Upper lobe of left lung (tissue), 4 donors: ENCODE data around the gene SYNJ1.

Experiments
- CTCF ChIP-seq, 6 experiments: fragments of 450-650 bp in 4 of 6; fragments of 200-600 bp in 2 of 6; sonication (generic) in 2 of 6; IDR thresholded peaks; one replicate each; pipeline ENCODE4 v1.5.1; 2016 to 2019; ENCODE audit warnings: antibody characterized with exemption in 6 of 6
- EP300 ChIP-seq, 4 donors: sonication (generic); formaldehyde crosslinking; IDR thresholded peaks; one replicate each; pipeline ENCODE4 v1.5.1; 2017; ENCODE audit warnings: antibody characterized with exemption in 4 of 4, control low read depth in 2 of 4
- POLR2A ChIP-seq, 4 donors: fragments of 450-650 bp; IDR thresholded peaks; one replicate each; pipeline ENCODE4 v1.5.1; 2016 to 2017; ENCODE audit warnings: antibody characterized with exemption in 4 of 4, mild to moderate bottlenecking in 2 of 4
- POLR2AphosphoS5 ChIP-seq, 2 donors: sonication (generic); formaldehyde crosslinking; IDR thresholded peaks; one replicate each; pipeline ENCODE4 v1.5.1; 2017; ENCODE audit warnings: antibody characterized with exemption in 2 of 2

GRCh38 chr21:32687643-32688345, 40.0 kb downstream of the SYNJ1 start:
- TF ChIP-seq CTCF (IDR thresholded peaks at IDR 0.05) (no peak), POLR2AphosphoS5 (IDR thresholded peaks at IDR 0.05) (no peak), POLR2A (IDR thresholded peaks at IDR 0.05) (no peak), EP300 (IDR thresholded peaks at IDR 0.05) (no peak)
